Right ventricle myocardium inferior (tissue), 1 donor: Measurements from ENCODE around the gene ABCB6. TPM values are rescaled to one million over a fixed set of nuclear protein-coding genes. Genes with fewer than 3 reads are reported as not detected.

Experiments used
- ATAC-seq: fragments of 200-7000 bp; cut with Tn5 transposase; one replicate; pipeline ENCODE4 v1.9.1; 2020; ENCODE audit warnings: mild to moderate bottlenecking, moderate library complexity
- DNase-seq: peaks from one replicate; pipeline ENCODE4 v3.0.0; 2021; ENCODE audit errors: missing footprints
- intact Hi-C: fragments of 100-400 bp; cut with DNase I; formaldehyde crosslinking; loops from one replicate; pipeline ENCODE4 v1.11.0; 2022
- total RNA-seq: library from RNA; stranded (reverse); fragmentation: NEBNext Ultra II Directional; extraction: Animal tissue kit (Norgen Biotek cat#: 25700); gene quantifications from one replicate; pipeline ENCODE4 v1.2.1, GENCODE V29; 2021
- donor health status: DM: no; HTN: yes; CAD: no; lungs with severe emphysema.

The ABCB6 gene
- total RNA-seq, 1 donor from 2014 or later = 31.4 TPM

GRCh38 chr2:219176818-219177551 is 41.8 kb downstream of the ABCB6 start, which contains the start of gene CNPPD1:
Gene CNPPD1 (minus strand): TSS chr2:219176925. CDS start chr2:219176828, 97 bp downstream.
- ATAC-seq (peak; percentile 94), DNase-seq (peak; percentile 96)
- intact Hi-C loops = loop anchor here (1.0 to 5.0 kb wide), 5 partner anchors 17 to 210 kb away; partner anchors contain the start of genes DNAJB2, DNPEP, NHEJ1 and TUBA4A

- ATAC-seq = peak; percentile 38
Measured at GRCh38 chr2:219175928-219176817, 42.6 kb downstream of the ABCB6 start.

GRCh38 chr2:219175486-219175885 is 43.3 kb downstream of the ABCB6 start:
- ATAC-seq = no peak
- intact Hi-C loops = loop anchor here (5.0 kb wide), 1 partner anchor 212 kb away; the partner anchor contains the start of gene DNPEP
- DNase-seq = no peak

More at GRCh38 chr2:219175928-219176817, 42.6 kb downstream of the ABCB6 start:
- intact Hi-C loops = loop anchor here (2.0 to 5.0 kb wide), 4 partner anchors 31 to 211 kb away; partner anchors contain the start of genes DNAJB2, DNPEP, TUBA4A and TUBA4B
- DNase-seq = peak; percentile 76

GRCh38 chr2:219174801-219175200 is 44.0 kb downstream of the ABCB6 start:
- DNase-seq (no peak), ATAC-seq (no peak)
- intact Hi-C loops = loop anchor here (5.0 kb wide), 1 partner anchor 212 kb away; the partner anchor contains the start of gene DNPEP

- intact Hi-C loops = no loop called here
Measured at GRCh38 chr2:219174146-219174545, 44.6 kb downstream of the ABCB6 start.

GRCh38 chr2:219173176-219173575 is 45.6 kb downstream of the ABCB6 start:
- DNase-seq = no peak
- ATAC-seq = no peak
- intact Hi-C loops = no loop called here

More at GRCh38 chr2:219174146-219174545, 44.6 kb downstream of the ABCB6 start:
- DNase-seq (no peak), ATAC-seq (no peak)

GRCh38 chr2:219172231-219173154 is 46.3 kb downstream of the ABCB6 start:
- no peak for ATAC-seq
- DNase-seq = no peak
- intact Hi-C loops = no loop called here

GRCh38 chr2:219171231-219171651 is 47.5 kb downstream of the ABCB6 start:
- ATAC-seq (peak; percentile 71), DNase-seq (no peak)
- intact Hi-C loops = no loop called here

- intact Hi-C loops = no loop called here
- ATAC-seq = no peak
- DNase-seq = no peak
Measured at GRCh38 chr2:219169930-219170654, 48.7 kb downstream of the ABCB6 start, which contains the start of gene SLC23A3. Gene SLC23A3 (minus strand): TSS chr2:219170029. CDS start chr2:219169984, 45 bp downstream.

GRCh38 chr2:219168932-219169331 is 49.8 kb downstream of the ABCB6 start:
- intact Hi-C loops = no loop called here
- ATAC-seq (no peak), DNase-seq (no peak)

GRCh38 chr2:219168526-219168925 is 50.2 kb downstream of the ABCB6 start:
- ATAC-seq (no peak), DNase-seq (no peak)
- intact Hi-C loops = no loop called here

GRCh38 chr2:219167997-219168396 is 50.8 kb downstream of the ABCB6 start:
- DNase-seq (no peak), ATAC-seq (no peak)
- intact Hi-C loops = no loop called here

- intact Hi-C loops = no loop called here
- ATAC-seq (no peak), DNase-seq (no peak)
Measured at GRCh38 chr2:219165058-219165911, 53.5 kb downstream of the ABCB6 start.

GRCh38 chr2:219163156-219163555 is 55.6 kb downstream of the ABCB6 start:
- ATAC-seq = no peak
- intact Hi-C loops = no loop called here

GRCh38 chr2:219161097-219161496 is 57.7 kb downstream of the ABCB6 start:
- intact Hi-C loops = no loop called here
- DNase-seq (no peak), ATAC-seq (no peak)

More at GRCh38 chr2:219163156-219163555, 55.6 kb downstream of the ABCB6 start:
- no peak for DNase-seq

- intact Hi-C loops = loop anchor here (1.0 kb wide), 3 partner anchors 17 to 138 kb away; no protein-coding TSS in a partner anchor
- ATAC-seq = peak; percentile 98
- DNase-seq = peak; percentile 98
Measured at GRCh38 chr2:219160186-219161017, 58.4 kb downstream of the ABCB6 start, which contains the start of gene NHEJ1. Gene NHEJ1 (minus strand): TSS chr2:219160815. CDS start chr2:219158362, 2,453 bp downstream.
